Activated CD4-positive, alpha-beta T cell treated with anti-CD3 and anti-CD28 coated beads for 36 hours (primary cell): ENCODE results near the gene PC. TPM values are rescaled to one million over a fixed set of nuclear protein-coding genes. Genes with fewer than 3 reads are reported as not detected.
"Not testable (repeated sequence)": the region's sequence is repeated elsewhere in the genome, so short reads cannot be mapped to it uniquely, and the experiment has no call there.

ENCODE experiments used
- ATAC-seq: fragments of 200-7000 bp; cut with Tn5 transposase; one replicate; pipeline ENCODE4 v1.10.0; 2021; ENCODE audit warnings: mild to moderate bottlenecking, moderate library complexity
- CTCF ChIA-PET: fragments of 350-600 bp; sonication (Branson Sonifier 250); formaldehyde crosslinking; loops from one replicate; lab custom pipeline; 2021; ENCODE audit warnings: antibody characterized with exemption; lab: Charles Lee
- POLR2A ChIA-PET: fragments of 350-600 bp; sonication (Branson Sonifier 250); formaldehyde crosslinking; loops from one replicate; lab custom pipeline; 2021; ENCODE audit warnings: antibody characterized with exemption, inconsistent platforms; lab: Charles Lee
- DNase-seq: peaks from one replicate; pipeline ENCODE4 v3.0.0-alpha.2; 2020
- H3K27ac Mint-ChIP-seq: one replicate; pipeline ENCODE4 v1.8.0; 2021; ENCODE audit warnings: mixed read lengths
- H3K27me3 Mint-ChIP-seq: one replicate; pipeline ENCODE4 v1.8.0; 2021; ENCODE audit warnings: mixed read lengths
- H3K36me3 Mint-ChIP-seq: one replicate; pipeline ENCODE4 v1.8.0; 2021; ENCODE audit warnings: low read depth, mixed read lengths
- H3K4me1 Mint-ChIP-seq: one replicate; pipeline ENCODE4 v1.8.0; 2021; ENCODE audit warnings: mixed read lengths
- H3K4me3 Mint-ChIP-seq: one replicate; pipeline ENCODE4 v1.8.0; 2021; ENCODE audit warnings: mild to moderate bottlenecking, moderate library complexity, mixed read lengths
- H3K9me3 Mint-ChIP-seq: one replicate; pipeline ENCODE4 v1.8.0; 2021; ENCODE audit warnings: low read depth, mixed read lengths
- intact Hi-C, 2 experiments: fragments of 100-400 bp; cut with DNase I in 1 of 2; cut with micrococcal nuclease in 1 of 2; formaldehyde crosslinking; loops; one replicate each; pipeline versions ENCODE4 v1.14.2 to v1.15.1; 2022 to 2024; cut with DNase I, micrococcal nuclease
- total RNA-seq, 2 experiments: library from RNA; stranded (reverse); gene quantifications; one replicate each; pipeline ENCODE4 v1.2.3, GENCODE V29; 2021

The PC gene
- 1 to 10 TPM; 9.2 to 9.3 TPM for total RNA-seq

- H3K36me3 Mint-ChIP-seq, result no peaks in the 10 kb centered on the region
- DNase-seq, result peak; percentile 99
- ATAC-seq, result peak; percentile 98
- ChIA-PET CTCF (interaction anchor here (0.8 to 1.7 kb wide), 6 partner anchors 8 to 106 kb away, joined by 3 to 7 read pairs (median 4); partner anchors contain the start of gene C11orf86), POLR2A (interaction anchor here (0.6 to 0.7 kb wide), 2 partner anchors 15 to 174 kb away, joined by 3 read pairs; no protein-coding TSS in a partner anchor)
- intact Hi-C loops, result loop anchor here in 1 of 2 experiments (1.0 to 5.0 kb wide), 19 partner anchors 12 to 690 kb away; partner anchors contain the start of genes ACTN3, BBS1, CCDC87 and CCS
- no peaks in the 10 kb centered on the region for H3K27me3 Mint-ChIP-seq
- peaks cover 18% of the 10 kb centered on the region for H3K4me1 Mint-ChIP-seq
- peak within 1 kb of the TSS; percentile 90 for H3K27ac Mint-ChIP-seq
- H3K9me3 Mint-ChIP-seq, result no peaks in the 10 kb centered on the region
- peak within 1 kb of the TSS; percentile 78 for H3K4me3 Mint-ChIP-seq
Observed at GRCh38 chr11:66958232-66958955, at the start of gene PC. TSS of gene PC (minus strand) at chr11:66958383. CDS start at chr11:66872159, 86,224 bp downstream.

DNA sequence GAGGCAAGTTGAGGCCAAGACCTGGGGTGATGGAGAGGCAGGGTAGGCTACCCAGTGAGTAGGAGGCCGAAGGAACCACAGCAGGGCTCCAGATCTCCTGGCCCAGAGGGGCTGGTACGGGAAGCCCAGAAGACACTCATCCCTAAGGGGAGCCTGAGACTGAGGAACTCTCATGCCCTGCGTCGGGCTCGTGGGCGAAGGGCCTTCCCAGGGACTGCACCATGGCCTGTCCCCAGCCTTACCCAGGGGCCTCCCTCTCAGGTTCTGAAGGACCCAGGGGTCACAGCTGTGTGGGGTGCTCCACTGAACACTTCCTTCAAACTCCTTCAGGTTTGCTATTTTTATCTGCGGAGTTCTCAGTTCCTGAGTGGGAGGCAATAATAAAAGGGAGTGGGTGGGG is 48.9 kb upstream of the PC start:
- ChIA-PET CTCF (interaction anchor here (1.0 kb wide), 1 partner anchor 15 kb away, joined by 4 read pairs; no protein-coding TSS in a partner anchor), POLR2A (no interaction called here)
- ATAC-seq (no peak), DNase-seq (no peak)
- Mint-ChIP-seq H3K4me3 (no peak overlapping the region), H3K27ac (no peak overlapping the region), H3K9me3 (peaks cover 1% of the 10 kb centered on the region), H3K36me3 (no peaks in the 10 kb centered on the region), H3K27me3 (no peaks in the 10 kb centered on the region), H3K4me1 (no peaks in the 10 kb centered on the region)
- intact Hi-C loops, result no loop called here

- POLR2A ChIA-PET, result no interaction called here
- H3K36me3 Mint-ChIP-seq, result no peaks in the 10 kb centered on the region
- H3K4me1 Mint-ChIP-seq, result no peaks in the 10 kb centered on the region
- intact Hi-C loops, result no loop called here
- H3K9me3 Mint-ChIP-seq, result peaks cover 1% of the 10 kb centered on the region
- CTCF ChIA-PET, result interaction anchor here (1.0 to 1.4 kb wide), 2 partner anchors 16 to 124 kb away, joined by 4 to 5 read pairs; no protein-coding TSS in a partner anchor
- H3K4me3 Mint-ChIP-seq, result no peak overlapping the region
- H3K27me3 Mint-ChIP-seq, result no peaks in the 10 kb centered on the region
- DNase-seq, result peak; percentile 61
- no peak overlapping the region for H3K27ac Mint-ChIP-seq
- peak; percentile 69 for ATAC-seq
Observed at GRCh38 chr11:67006029-67006884, 48.1 kb upstream of the PC start.

DNA sequence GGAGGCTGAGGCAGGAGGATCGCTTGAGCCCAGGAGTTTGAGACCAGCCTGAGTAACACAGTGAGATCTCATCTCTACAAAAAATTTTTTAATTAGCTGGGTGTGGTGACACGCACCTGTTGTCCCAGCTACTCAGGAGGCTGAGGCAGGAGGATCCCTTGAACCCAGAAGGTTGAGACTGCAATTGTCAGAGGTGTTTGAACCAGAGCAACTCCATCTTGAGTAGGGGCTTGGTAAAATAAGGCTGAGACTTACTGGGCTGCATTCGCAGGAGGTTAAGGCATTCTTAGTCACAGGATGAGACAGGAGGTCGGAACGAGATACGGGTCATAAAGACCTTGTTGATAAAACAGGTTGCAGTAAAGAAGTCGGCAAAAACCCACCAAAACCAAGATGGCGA is 47.0 kb upstream of the PC start:
- H3K9me3 Mint-ChIP-seq, intact Hi-C loops, POLR2A ChIA-PET, H3K4me1 Mint-ChIP-seq, H3K4me3 Mint-ChIP-seq, H3K36me3 Mint-ChIP-seq, DNase-seq, H3K27me3 Mint-ChIP-seq, ATAC-seq, H3K27ac Mint-ChIP-seq: not testable (repeated sequence)
- CTCF ChIA-PET, result interaction anchor here (0.8 to 1.4 kb wide), 2 partner anchors 10 to 122 kb away, joined by 3 to 5 read pairs; no protein-coding TSS in a partner anchor

- intact Hi-C loops, result no loop called here
- Mint-ChIP-seq H3K4me3 (no peak overlapping the region), H3K9me3 (peaks cover 1% of the 10 kb centered on the region), H3K27me3 (peaks cover 4% of the 10 kb centered on the region), H3K4me1 (no peaks in the 10 kb centered on the region), H3K27ac (no peak overlapping the region), H3K36me3 (no peaks in the 10 kb centered on the region)
- no peak for ATAC-seq
- DNase-seq, result no peak
- ChIA-PET POLR2A (no interaction called here), CTCF (interaction anchor here (1.2 kb wide), 1 partner anchor 44 kb away, joined by 3 read pairs; no protein-coding TSS in a partner anchor)
Observed at GRCh38 chr11:67002921-67003411, 44.8 kb upstream of the PC start.

- DNase-seq, result no peak
- Mint-ChIP-seq H3K4me1 (no peaks in the 10 kb centered on the region), H3K27me3 (peaks cover 4% of the 10 kb centered on the region), H3K27ac (no peak overlapping the region), H3K36me3 (no peaks in the 10 kb centered on the region), H3K9me3 (peaks cover 1% of the 10 kb centered on the region), H3K4me3 (no peak overlapping the region)
- intact Hi-C loops, result no loop called here
- POLR2A ChIA-PET, result no interaction called here
- ATAC-seq, result no peak
- CTCF ChIA-PET, result interaction anchor here (1.2 kb wide), 1 partner anchor 43 kb away, joined by 3 read pairs; no protein-coding TSS in a partner anchor
Observed at GRCh38 chr11:67002297-67002913, 44.2 kb upstream of the PC start.

- ChIA-PET CTCF (no interaction called here), POLR2A (no interaction called here)
- ATAC-seq (no peak), DNase-seq (no peak)
- Mint-ChIP-seq H3K9me3 (peaks cover under 1% of the 10 kb centered on the region), H3K27me3 (peaks cover 4% of the 10 kb centered on the region), H3K4me3 (no peak overlapping the region), H3K36me3 (no peaks in the 10 kb centered on the region), H3K27ac (no peak overlapping the region), H3K4me1 (no peaks in the 10 kb centered on the region)
- intact Hi-C loops, result no loop called here
Observed at GRCh38 chr11:67001332-67001731, 43.1 kb upstream of the PC start.

GRCh38 chr11:66999555-66999954 is 41.4 kb upstream of the PC start:
- ChIA-PET POLR2A (no interaction called here), CTCF (interaction anchor here (0.7 kb wide), 1 partner anchor 15 kb away, joined by 4 read pairs; no protein-coding TSS in a partner anchor)
- intact Hi-C loops, result no loop called here
- no peak overlapping the region for H3K4me3 Mint-ChIP-seq
- no peaks in the 10 kb centered on the region for H3K9me3 Mint-ChIP-seq
- no peak for ATAC-seq
- H3K27ac Mint-ChIP-seq, result no peak overlapping the region
- peaks cover 4% of the 10 kb centered on the region for H3K27me3 Mint-ChIP-seq
- H3K36me3 Mint-ChIP-seq, result no peaks in the 10 kb centered on the region
- DNase-seq, result no peak
- no peaks in the 10 kb centered on the region for H3K4me1 Mint-ChIP-seq

GRCh38 chr11:66996609-66997273 is 38.6 kb upstream of the PC start:
- Mint-ChIP-seq H3K4me1 (no peaks in the 10 kb centered on the region), H3K27me3 (peaks cover 7% of the 10 kb centered on the region), H3K4me3 (no peak overlapping the region), H3K36me3 (no peaks in the 10 kb centered on the region), H3K9me3 (no peaks in the 10 kb centered on the region), H3K27ac (no peak overlapping the region)
- no peak for ATAC-seq
- ChIA-PET POLR2A (interaction anchor here (0.6 kb wide), 1 partner anchor 238 kb away, joined by 3 read pairs; no protein-coding TSS in a partner anchor), CTCF (no interaction called here)
- intact Hi-C loops, result no loop called here
- no peak for DNase-seq

GRCh38 chr11:66992041-66992440 is 33.9 kb upstream of the PC start:
- ChIA-PET POLR2A (no interaction called here), CTCF (interaction anchor here (0.6 kb wide), 1 partner anchor 140 kb away, joined by 3 read pairs; no protein-coding TSS in a partner anchor)
- Mint-ChIP-seq H3K27ac (no peak overlapping the region), H3K4me3 (no peak overlapping the region), H3K9me3 (no peaks in the 10 kb centered on the region), H3K36me3 (no peaks in the 10 kb centered on the region), H3K27me3 (peaks cover 5% of the 10 kb centered on the region), H3K4me1 (no peaks in the 10 kb centered on the region)
- ATAC-seq (no peak), DNase-seq (no peak)
- intact Hi-C loops, result no loop called here
